Stimulated activated CD4-positive, alpha-beta T cell treated with anti-CD3 and anti-CD28 coated beads, Interleukin-4, amount 100 ng/mL, for 48 hours (primary cell): ENCODE data around the gene RNF34.

Experiments used
- DNase-seq, 2 donors: peaks; one replicate each; pipeline ENCODE4 v3.0.0-alpha.2; 2020; ENCODE audit warnings: low read depth in 2 of 2

Gene RNF34

DNA sequence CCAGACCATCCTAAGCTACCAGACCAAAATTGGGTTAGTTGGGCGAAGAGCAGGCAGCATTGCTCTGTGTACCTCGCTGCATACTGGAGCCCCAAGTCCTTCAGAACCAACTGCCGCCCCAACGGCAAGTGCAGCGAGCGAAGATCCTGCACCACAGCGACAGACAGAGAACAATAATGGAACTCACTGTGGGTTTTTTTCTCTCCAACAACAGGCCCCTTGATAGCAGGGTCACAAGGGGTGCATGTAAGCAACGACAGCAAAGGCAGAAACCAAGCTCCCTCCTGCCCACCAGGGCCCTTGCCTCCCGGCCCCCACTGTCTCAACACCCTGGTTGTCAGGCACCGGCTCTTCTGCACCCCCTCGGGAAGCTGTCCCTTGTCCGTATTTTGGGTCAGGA is 39.0 kb downstream of the RNF34 start:
- no peak for DNase-seq

DNA sequence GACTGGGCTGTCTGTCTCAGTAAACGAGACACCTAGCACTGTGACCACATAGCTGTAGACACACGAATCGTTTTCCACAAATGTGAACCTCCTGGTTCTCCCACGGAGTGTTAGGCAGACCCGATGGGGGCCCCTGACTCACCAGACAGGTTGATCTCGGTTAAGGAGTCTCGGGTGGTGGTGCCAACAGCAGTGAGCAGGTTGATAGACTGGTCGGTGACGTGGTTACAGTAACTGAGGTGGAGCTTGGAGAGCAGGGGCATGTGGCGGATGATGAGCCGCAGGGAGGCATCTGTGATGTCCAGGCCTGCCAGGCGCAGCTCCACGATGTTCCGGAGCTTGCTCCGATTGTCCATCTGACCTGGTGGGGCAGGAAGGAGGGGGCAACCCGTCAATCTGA is 39.8 kb downstream of the RNF34 start:
- DNase-seq = no peak

GRCh38 chr12:121440768-121441167 is 40.9 kb downstream of the RNF34 start:
- no peak for DNase-seq

DNA sequence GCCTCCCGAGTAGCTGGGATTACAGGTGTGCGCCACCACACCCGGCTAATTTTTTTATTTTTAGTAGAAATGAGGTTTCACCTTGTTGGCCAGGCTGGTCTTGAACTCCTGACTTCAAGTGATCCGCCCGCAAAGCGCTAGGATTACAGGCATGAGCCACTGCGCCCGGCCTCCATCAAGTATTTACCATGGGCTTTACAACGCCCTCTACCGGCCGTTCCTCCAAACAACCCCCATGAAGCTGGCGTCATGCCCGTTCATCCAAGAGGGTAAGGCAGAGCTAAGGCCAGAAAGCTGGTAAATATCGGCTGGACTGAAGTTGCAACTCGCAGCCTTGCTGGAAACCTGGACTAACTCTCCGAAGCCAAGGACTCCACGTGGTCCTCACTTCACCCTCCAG is 41.6 kb downstream of the RNF34 start:
- DNase-seq = no peak

DNA sequence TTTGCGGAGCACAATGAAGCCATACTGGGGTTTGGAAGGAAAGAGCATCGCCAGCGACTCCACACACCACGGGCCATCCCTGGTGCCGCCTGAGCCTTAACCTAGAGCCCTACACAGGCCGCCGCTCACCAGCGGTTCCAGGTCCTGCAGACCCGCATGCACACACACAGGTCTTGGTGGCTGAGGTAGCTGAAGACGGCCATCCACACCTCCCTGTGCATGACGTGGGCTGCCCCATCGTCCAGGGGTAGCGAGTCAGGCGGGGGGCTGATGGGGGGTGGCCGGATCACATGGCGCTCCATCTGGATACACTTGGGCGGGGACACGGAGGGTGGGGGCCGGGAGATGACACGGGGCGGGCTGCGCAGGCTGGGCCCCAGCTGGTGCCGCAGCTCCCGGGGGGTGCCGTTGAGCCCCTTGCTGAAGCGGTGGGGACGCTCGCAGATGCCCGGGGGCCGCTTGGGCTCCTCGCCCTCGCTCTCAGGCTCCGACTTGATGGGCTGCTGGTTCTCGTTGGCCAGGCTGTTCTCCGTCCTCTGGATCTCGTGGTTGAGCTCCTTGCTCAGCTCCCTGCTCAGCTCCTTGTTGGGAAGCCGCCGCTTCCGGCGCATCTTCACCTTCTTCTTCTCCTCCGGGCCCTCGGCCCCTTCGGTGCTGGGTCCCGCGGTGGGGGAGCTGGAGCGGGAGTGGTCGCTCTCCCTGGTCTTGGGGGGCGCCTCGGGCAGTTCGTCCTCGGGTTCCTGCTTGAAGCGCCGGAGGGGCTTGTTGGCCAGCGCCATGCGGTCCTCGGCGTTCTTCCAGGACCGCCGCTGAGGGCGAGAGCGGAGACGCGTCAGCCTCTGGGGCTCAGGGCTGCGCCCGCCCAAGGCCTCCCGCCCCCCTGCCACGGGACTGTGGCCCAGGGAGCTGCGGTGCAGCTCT is 42.4 kb downstream of the RNF34 start:
- DNase-seq = no peak

DNA sequence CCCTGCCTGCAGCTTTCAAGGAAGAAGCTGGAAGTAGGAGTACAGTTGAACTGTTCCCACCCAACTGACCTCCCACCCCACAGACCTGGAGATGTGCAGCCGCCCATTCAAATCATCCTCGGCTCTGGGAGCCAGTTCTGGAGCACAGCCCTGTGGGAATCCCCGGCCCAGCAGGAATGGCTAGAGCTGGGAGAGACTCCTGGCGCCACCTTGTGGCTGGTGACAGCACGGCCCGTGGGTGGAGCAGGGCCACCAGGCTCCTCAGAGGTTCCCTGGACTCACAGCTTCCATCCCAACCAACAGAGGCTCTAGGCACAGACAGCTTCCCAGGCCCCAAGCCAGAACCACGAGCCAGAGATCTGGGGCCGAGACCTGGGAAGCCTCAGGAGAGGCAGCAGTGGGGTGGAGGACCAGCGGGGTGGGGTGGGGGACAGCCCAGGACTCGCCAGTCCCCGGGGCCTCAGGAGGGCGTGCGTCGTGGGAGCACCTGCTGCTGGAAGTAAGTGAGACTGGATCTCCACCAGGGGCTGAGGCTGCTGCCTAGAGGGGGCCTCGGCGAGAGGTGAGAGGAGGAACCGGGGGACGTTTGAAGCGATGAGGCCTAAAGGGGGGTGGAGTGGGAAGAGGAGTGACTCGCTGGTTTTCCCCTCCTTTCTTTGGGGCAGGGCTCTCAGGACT is 43.4 kb downstream of the RNF34 start:
- DNase-seq = peak; percentile 59 to 66

DNA sequence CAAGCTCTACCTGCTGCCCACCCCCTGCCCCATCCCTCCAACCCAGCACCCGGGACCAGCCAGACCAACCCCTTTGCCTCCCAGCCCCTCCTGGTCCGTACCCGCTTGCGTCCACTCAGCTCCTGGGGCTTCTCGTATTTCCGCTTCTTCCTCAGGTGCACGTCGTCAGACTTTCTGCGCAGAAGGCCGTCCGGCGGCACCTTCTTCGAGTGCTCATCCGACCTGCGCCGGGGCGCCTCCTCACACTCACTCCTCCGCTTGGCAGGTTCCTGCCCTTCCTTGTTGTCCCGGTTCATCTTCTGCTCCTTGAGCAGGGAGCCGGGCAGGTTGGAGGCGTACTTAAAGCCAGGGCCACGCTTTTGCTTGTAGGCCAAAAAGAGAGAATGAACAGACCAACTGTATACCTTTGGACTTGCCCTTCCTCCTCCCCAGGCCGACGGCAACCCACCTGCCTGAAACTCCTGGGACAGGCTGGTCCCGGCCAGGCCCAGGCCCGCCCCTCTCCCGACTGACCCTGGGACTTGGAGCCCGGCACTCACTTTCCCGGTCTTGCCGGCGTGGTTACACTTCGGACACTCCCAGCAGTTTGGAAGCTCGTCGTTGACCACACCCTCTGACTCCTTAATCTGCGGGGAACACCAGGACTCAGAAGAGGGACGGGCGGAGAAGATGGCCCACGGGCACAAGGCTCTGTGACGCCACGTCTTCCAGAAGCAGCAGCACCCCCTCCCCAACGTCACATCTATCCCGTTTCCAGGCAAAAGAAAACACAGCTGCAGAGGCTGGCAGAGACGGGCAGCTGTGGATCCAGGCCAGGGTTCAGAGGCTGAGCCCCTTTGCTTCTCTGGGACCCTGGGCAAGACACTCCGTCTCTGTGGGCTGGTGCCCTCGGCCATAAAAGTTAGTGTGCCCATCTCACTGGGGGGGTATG is 44.3 kb downstream of the RNF34 start:
- no peak for DNase-seq

GRCh38 chr12:121444842-121445202 is 44.9 kb downstream of the RNF34 start:
- no peak for DNase-seq

- no peak for DNase-seq
Observed at GRCh38 chr12:121446750-121447149, 46.8 kb downstream of the RNF34 start.

GRCh38 chr12:121448771-121449315 is 48.9 kb downstream of the RNF34 start:
- no peak for DNase-seq

DNA sequence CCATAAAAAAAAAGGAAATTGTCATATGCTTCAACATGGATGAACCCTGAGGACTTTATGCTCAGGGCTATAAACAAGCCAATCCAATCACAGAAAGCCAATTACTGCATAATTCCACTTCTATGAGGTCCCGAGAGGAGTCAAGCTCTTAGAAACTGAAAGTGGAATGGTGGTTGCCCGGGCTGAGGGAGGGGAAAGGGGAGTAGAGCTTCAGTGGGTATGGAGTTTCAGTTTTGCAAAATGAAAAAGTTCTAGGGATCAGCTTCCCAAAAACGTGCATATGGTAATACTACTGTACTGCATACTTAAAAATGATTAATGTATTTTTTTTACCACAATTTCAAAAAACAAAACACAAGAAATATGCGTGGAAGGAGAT is 52.0 kb downstream of the RNF34 start:
- no peak for DNase-seq

- no peak for DNase-seq
Observed at GRCh38 chr12:121452340-121452984, 52.5 kb downstream of the RNF34 start.

GRCh38 chr12:121452985-121453360 is 53.1 kb downstream of the RNF34 start:
- DNase-seq = no peak

DNA sequence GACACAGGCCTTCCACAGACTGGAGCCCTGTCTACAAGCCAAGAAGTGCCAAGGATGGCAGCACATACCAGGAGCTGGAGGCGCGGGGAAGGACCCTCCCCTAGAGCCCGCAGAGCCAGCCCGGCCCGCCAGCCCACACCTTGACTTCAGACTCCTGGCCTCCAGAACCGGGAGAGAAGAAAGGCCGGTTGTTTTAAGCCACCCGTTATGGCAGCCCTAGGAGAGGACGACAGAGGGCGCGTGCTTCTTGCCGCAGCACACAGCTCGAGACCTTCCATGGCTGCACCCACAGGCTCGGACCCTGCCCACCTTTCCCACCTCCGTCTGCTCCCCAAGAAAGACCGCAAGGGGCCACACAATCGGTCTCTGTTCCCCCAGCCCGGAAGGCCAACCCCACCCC is 53.7 kb downstream of the RNF34 start:
- no peak for DNase-seq

DNA sequence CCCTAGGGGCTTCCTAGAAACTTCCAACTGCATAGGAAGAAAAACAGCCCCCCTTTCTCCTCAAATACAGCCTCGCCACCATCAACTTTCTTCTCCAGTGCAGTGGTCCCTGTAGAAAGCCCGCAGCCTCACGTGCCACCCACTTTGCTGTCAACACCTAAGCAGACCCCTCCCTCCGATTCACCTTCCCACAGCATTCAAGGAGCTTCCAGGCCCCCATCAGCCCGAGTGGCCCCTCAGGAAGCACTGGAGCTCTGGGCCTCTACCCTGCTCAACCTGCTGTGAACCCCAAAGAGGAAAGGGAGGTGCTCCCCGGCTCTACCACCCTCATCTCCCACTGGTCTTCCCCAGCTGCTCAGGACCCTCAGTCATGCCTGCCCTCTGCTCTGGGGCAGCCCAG is 55.0 kb downstream of the RNF34 start:
- DNase-seq = no peak

DNA sequence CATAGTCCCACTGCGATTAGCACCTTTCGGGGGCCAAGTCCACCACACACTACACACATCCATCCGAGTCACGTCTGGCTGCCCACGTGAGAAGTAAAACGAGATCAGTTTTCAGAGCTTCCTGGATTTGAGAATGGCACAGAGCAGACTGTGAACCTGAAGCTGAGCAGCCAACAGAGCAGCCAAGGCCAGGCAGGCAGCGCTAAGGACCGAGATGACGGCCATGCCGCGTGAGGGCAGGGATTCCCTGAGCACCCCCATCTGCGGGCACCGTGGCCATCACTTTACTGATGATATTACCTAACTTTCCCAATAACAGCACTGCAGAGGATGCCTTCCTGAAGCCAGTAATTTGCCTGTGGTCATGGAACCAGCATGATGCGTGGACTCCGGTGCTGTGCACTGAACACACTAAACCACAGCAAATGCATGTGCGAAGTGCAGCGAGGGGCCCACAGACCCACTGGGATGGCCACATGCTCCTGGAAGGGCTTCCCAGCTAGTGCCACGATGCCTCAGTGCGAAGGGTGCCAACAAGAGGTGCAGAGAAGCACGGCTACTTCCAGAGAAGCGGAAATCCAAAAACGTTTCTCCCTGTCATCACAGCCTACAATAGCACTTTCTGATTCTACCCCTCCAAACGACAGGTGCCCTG is 56.0 kb downstream of the RNF34 start:
- no peak for DNase-seq

DNA sequence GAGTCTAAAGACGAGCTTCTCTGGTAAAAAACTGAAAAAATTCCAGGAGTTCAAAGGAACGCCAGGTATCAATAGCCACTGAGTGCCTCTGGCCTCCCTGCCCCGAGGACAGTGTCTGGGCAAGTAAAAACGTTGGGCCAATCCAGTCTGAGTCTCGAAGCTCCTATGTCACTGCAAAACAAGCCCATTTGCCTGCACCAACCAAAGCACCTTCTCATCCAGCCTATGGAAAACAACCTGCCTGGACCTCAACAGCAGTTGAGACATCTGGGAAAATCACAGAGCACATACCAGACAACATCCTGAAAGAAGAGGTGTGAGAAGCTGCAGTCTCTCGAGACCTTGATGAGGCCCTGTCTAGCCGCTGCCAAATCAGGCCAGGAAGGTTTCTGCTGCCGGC is 56.6 kb downstream of the RNF34 start:
- DNase-seq = no peak

DNA sequence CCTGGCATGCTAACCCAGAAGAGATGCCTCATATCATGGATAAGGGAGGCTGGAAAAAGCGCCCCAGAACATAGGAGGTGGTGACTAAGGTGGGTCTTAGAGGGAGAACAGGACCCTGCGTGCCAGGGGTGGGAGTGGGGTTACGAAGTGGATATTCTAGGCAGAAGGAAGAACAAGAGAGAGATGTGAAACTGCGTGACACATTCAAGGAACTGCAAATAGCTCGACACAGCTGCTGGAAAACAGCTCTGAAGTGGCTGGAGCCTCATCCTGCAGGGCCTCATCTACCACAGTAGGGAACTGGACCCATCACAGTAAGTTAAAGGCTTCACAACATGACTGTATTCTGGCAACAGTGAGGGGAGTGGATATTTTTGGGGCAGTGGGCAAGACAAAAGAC is 61.1 kb downstream of the RNF34 start:
- DNase-seq = no peak

- DNase-seq = no peak
Observed at GRCh38 chr12:121464331-121464730, 64.4 kb downstream of the RNF34 start.

DNA sequence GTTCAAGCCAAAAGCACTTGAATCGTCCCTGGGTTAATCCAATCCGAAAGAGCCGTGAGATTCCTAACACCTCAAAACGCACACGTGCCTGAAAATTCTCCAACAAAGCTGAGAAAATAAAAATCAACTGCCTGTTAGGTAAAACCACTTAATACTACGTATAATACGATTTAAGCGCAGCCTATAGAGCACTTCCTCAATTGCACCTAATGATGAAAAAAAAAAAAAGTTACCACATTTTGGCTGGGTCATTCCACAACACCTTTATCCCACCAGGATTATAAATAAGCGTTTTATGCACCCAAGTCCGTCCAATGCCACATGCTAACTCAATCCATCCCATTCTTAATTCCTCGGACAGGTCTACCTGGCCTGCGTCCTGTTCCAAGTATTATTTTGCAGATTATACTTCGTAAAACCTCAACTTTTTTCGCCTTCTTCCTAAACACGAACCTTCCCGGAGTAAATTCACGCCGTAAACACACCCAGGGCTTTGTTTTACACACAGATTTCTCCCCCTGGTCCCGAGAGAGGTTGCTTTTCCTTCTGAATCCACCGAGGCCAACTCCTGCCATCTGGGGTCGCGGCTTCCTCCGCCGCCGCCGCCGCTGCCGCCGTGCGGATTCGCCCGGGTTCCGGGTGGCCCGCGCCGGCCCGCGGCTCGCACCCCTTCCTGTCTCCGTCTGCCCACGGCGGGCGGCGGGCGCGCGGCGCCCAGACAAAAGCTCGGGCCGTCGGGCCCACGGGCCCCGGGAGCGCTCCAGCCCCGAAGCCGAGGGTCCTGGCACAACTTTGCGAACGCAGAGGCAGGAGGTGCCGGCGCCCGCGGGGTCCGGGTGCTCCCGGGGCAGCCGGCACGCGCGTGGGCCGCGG is 66.2 kb downstream of the RNF34 start:
- peak in 1 of 2 donors; percentile 34 for DNase-seq
